ENCODE measurements around the gene ADGB. TPM values are rescaled to one million over a fixed set of nuclear protein-coding genes. Genes with fewer than 3 reads are reported as not detected.

Gene ADGB
- total and polyA plus RNA-seq, 2 donors from 2014 or later, result not detected

- no peaks in the 10 kb centered on the region for H3K4me1 ChIP-seq (ENCODE audit: control insufficient read depth in 2 of 3, insufficient read depth in 2 of 3, low read depth in 1 of 3, low read length in 3 of 3)
- H3K36me3 ChIP-seq (ENCODE audit: control insufficient read depth in 2 of 3, insufficient read depth in 3 of 3, low read length in 3 of 3), result no peaks in the 10 kb centered on the region
- no peak for DNase-seq
- no peak overlapping the region for H3K27ac ChIP-seq (ENCODE audit: low read depth in 2 of 2, low read length in 2 of 2)
- no peaks in the 10 kb centered on the region for H3K27me3 ChIP-seq (ENCODE audit: control insufficient read depth, insufficient read depth, low read length)
- FAIRE-seq, result no peak
- no peak overlapping the region for H3K4me3 ChIP-seq (ENCODE audit: low read length in 3 of 3)
- intact Hi-C loops (cut with DNase I), result no loop called here
- H3K9ac ChIP-seq (ENCODE audit: low read length in 3 of 3), result no peak overlapping the region
- TF ChIP-seq, protein P1, sequence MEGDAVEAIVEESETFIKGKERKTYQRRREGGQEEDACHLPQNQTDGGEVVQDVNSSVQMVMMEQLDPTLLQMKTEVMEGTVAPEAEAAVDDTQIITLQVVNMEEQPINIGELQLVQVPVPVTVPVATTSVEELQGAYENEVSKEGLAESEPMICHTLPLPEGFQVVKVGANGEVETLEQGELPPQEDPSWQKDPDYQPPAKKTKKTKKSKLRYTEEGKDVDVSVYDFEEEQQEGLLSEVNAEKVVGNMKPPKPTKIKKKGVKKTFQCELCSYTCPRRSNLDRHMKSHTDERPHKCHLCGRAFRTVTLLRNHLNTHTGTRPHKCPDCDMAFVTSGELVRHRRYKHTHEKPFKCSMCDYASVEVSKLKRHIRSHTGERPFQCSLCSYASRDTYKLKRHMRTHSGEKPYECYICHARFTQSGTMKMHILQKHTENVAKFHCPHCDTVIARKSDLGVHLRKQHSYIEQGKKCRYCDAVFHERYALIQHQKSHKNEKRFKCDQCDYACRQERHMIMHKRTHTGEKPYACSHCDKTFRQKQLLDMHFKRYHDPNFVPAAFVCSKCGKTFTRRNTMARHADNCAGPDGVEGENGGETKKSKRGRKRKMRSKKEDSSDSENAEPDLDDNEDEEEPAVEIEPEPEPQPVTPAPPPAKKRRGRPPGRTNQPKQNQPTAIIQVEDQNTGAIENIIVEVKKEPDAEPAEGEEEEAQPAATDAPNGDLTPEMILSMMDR (IDR thresholded peaks at IDR 0.05; ENCODE audit: borderline replicate concordance, extremely low read depth, insufficient read depth), result no peak
- H3K9me3 ChIP-seq (ENCODE audit: control insufficient read depth in 2 of 3, insufficient read depth in 1 of 3, low read length in 3 of 3), result no peaks in the 10 kb centered on the region
Measured at GRCh38 chr6:146864885-146865284, 266.1 kb downstream of the ADGB start.

Other genes starting within 250 kb of the ADGB start
- gene RAB32, start 55.1 kb upstream of the ADGB start, total RNA-seq, result 19.9 TPM
- gene RAB32, start 55.1 kb upstream of the ADGB start, polyA plus RNA-seq (ENCODE audit: insufficient read depth, low read depth, low replicate concordance), result 39.1 TPM

Measured in kidney (tissue), 14 donors.